C4-2B (cell line): ENCODE results near the gene PRPF8.

Source experiments
- CTCF ChIP-seq: fragments of 450-650 bp; conservative IDR thresholded peaks from 2 replicates; pipeline ENCODE4 v1.5.1; 2017; ENCODE audit warnings: mild to moderate bottlenecking
- ZFX ChIP-seq: fragments of 450-650 bp; IDR thresholded peaks from 2 replicates; pipeline ENCODE4 v1.6.1; 2017

DNA sequence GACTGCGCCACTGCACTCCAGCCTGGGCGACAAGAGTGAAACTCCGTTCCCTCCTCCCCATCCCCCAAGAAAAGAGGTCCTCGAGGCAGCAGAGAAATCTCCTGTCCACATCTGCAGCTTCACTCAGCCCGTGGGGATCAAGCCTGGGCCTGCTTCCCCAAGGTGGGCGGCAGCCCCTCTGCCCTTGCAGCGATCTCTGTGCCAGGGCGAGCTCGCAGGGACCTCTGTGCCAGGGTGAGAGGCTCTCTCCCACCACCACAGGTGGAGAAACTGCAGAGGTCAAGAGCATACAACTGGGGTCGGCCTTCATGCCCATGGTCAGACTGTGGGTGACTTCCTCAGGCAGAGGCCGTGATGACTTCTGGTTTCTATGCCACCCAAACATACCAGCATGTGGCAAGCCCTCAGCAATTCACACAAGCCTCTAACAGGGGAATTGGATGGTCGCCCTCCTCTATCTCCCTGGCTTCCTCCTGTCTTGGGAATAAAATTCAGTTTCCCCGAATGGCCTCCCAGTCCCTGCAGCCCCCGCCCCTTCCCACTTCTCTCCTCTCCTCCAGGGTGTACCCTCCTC, 61.5 kb downstream of the PRPF8 start:
- TF ChIP-seq ZFX (no peak), CTCF (no peak)
